Measurements from ENCODE around the gene SOX10.

The SOX10 gene

GRCh38 chr22:38016182-38017151 lies 32.1 kb upstream of the SOX10 start:
- DNase-seq = no peak

DNA sequence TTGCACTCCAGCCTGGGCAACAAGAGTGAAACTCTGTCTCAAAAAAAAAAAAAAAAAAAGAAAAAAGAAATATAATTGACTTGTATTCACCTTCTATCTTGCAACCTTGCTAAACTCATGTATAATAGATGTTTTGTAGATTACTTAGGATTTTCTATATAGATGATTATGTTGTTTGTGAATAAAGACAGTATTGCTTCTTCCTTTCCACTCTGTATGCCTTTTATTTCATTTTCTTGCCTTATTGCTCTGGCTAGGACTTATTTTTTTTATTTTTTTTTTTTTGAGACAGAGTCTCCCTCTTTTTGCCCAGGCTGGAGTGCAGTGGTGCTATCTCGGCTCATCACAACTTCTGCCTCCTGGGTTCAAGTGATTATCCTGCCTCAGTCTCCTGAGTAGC lies 29.7 kb upstream of the SOX10 start:
- DNase-seq = no peak

DNA sequence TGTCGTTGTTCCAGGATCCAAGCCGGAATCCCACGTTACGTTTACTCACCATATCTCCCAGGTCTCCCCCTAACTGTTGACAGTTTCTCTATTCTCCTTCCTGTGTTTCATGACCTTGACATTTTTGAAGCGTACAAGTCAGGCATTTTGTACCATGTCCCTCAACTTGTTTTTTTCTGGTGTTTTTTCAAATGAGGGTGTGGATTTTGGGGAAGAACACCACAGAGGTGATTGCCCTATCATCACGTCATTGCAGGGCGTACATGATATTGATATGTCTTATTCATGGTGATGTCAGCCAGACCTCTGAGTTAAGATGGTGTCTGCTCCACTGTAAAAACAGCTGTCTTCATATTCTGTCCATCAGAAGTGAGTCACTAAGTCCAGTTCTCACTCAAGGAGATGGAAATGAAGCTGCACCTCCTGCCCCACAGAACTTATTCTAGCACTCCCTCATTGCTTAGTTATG lies 28.3 kb upstream of the SOX10 start:
- no peak for DNase-seq

DNA sequence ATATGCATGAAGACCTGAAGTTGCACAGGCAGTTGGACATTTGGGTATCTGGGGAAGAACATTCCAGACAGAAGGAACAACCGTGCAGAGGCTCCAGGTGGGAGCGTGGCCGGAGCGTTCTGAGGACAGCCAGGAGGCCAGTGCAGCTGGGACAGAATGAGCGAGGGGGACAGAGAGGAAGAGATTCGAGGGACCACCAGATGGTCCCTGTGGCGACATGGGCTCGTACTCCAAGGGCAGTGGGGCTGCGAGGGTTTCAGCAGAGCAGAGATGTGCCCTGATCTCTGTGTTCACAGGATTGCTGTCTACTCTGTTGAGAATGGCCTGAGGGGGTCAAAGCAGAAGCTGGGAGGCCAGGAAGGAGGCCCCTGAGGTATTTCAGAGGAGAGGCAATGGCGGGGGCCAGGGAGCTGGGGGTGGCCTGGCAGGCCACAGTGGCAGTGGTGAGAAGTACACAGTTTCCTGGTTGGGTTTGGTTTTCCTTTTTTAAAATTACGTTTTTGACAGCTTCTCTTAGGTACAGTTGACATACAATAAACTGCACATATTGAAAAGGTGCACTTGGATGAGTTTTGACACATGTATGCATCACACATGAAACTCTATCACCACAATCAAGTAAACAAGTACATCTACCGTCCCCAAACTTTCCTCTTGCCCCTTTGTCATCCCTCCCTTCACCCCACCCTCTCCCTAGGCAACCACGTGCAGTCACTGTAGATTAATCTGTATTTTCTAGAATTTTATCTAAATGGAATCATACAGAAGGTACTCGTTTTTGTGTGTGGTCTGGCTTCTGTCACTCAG lies 24.8 kb upstream of the SOX10 start:
- DNase-seq = no peak

- no peak for DNase-seq
Measured at GRCh38 chr22:38007330-38007902, 23.1 kb upstream of the SOX10 start.

GRCh38 chr22:38006906-38007305 lies 22.6 kb upstream of the SOX10 start:
- no peak for DNase-seq

GRCh38 chr22:38005943-38006342 lies 21.6 kb upstream of the SOX10 start:
- no peak for DNase-seq

DNA sequence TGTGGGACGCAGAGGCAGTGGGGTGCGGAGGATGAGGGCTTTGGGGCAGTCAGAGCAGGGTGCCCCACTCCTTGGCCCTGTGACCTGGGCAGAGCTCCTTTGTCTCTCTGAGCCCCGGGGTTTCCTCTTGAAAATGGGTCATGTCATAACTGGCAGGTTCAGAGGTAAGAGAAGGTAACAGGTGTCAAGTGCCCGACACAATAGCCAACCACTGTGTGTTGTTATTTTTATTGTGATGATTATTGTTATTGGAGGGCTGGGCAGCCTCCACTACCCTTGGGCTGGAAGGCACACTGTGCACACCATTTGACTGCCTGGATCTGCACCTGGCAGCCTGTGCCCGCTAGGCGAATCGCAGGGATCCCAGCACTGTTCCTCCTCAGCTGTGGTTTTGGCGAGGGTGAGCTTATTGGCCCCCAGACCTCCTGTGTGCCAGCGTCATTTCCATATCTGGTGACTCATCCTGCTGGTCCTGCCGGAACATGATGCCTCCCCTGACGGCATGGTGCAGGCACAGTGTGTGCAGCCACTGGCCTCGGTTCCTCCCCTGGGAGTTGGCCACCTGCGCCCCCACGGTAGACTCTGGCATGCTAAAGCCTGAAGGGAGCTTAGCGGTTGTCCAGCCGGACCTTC lies 15.4 kb upstream of the SOX10 start:
- peak; percentile 22 for DNase-seq

DNA sequence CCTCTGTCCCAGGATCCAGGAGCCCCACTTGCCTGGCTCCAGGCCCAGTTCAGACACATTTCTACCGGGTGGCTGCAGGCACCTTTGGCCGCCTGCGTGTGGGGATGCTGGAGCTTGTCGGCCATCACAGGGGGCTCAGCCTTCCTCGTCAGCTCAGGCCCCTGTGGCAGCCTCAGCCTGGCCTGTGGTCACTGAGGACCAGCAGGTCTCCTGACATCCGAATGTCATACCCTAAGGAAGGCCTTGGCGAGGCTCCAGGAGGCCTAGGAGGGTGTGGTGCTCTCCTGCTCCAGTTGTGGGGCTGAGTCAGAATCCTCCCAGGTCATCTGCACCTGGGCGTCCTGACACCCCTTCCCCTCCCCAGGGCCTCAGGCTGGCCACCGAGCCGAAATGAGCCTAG lies 14.9 kb upstream of the SOX10 start:
- DNase-seq = no peak

DNA sequence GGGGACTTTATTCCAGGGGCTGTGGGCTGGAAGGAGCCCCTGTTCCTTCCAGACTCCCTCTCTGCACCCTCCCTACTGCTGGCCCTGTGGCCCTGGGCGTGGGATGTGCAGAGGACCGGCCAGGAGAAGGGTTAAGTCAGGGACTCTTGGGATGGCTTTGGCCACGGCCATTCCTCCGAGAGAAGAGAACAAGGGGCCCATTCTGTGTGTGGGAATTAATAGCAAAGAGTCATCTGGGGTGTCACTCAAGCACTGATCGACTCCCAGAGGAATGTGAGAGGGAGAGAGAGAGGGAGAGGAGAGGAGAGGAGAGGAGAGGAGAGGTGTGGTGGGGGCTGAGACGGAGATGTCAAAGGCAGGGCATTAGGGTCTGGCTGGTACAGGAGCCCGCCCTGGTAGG lies 14.2 kb upstream of the SOX10 start:
- no peak for DNase-seq

DNA sequence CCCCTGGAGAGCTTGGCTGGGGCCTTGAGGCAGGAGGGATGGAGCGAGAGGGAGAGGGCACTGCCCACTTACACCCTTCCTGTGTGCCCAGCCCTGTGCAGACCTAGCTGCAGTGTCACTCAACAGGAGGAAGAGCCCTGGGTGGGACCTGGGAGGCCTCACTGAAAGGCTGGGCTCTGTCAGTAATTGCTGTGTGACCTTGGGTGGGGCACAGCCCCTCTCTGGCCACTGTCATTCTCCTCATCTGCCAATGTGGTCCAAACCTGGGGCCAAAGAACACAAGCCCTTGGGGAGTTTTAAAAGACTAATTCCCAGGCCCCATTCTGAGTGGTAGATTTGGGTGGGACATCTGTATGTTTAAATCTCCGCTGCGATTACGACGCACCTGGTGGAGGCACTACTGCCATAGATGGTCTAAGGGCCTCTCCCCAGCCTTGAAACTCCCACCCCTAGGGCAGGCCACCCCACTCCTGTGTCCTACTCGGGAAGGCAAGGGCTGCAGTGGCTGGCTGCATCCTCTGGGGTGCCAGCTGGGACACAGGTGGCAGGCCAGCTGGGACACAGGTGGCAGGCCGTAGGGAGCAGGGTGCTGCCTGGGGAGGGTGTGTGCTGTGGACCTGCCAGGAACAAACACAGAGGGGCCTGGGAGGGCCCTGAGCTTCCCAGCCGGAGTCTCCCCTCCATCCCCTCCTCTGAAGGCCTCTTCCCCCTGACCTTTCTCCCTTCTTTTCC lies 12.3 kb upstream of the SOX10 start:
- no peak for DNase-seq

DNA sequence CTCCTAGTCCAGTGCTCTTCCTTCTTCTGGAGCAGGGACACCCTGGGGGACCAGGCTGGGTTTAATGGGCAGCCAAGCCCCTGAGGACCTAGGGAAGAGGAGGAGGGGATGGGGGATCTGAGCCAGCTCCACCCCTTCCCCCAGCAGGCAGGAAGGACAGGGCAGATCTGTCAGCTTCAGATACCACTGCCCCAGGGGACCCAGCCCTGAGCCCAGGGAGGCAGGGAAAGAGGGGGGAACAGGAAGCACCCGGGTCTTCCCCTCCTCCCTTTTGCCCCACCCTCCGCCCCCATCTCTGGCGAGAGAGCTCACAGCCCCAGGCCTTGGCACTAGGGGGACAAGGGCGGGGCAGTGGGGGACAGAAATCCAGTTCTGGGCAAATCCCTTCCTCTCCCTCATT lies 11.7 kb upstream of the SOX10 start:
- no peak for DNase-seq

DNA sequence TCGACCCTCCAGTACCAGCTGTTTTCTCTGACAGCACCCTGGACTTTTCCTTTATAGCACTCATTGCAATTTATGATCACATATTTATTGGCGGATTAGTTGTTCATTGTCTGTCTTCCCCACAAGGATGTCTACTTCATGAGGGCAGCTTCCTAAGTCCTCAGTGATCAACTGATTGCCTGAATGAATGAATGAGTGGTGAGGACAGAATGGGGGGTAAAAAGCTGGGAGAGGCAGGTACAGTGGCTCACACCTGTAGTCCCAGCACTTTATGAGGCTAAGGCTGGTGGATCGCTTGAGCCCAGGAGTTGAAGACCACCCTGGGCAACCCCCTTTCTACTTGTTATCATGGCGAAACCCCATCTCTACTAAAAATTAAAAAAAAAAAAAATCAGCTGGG lies 11.1 kb upstream of the SOX10 start:
- DNase-seq = no peak

DNA sequence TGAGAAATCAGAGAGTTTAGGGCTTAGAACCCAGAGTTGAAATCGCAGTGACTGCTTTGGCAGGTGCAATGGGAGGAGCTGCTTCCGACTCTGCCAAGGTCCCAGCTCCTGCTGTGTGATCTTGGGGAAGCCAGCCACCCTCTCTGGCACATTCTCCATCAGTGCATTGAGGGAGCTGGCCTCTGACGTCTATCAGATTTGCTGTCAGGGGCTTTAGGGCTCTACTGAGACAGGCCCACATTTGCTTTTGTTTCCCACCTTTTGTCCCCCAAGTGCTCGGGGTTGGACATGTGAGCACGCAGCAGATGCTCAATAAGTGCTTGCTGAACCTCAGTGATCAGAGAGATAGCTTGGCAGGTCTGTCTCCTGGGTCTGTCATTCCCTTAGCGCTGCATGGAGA lies 10.6 kb upstream of the SOX10 start:
- DNase-seq = no peak

GRCh38 chr22:37994049-37994448 lies 9.7 kb upstream of the SOX10 start:
- DNase-seq = no peak

GRCh38 chr22:37991731-37992442 lies 7.5 kb upstream of the SOX10 start:
- no peak for DNase-seq

GRCh38 chr22:37990862-37991261 lies 6.5 kb upstream of the SOX10 start:
- DNase-seq = no peak

- DNase-seq = no peak
Measured at GRCh38 chr22:37990301-37990700, 5.9 kb upstream of the SOX10 start.

DNA sequence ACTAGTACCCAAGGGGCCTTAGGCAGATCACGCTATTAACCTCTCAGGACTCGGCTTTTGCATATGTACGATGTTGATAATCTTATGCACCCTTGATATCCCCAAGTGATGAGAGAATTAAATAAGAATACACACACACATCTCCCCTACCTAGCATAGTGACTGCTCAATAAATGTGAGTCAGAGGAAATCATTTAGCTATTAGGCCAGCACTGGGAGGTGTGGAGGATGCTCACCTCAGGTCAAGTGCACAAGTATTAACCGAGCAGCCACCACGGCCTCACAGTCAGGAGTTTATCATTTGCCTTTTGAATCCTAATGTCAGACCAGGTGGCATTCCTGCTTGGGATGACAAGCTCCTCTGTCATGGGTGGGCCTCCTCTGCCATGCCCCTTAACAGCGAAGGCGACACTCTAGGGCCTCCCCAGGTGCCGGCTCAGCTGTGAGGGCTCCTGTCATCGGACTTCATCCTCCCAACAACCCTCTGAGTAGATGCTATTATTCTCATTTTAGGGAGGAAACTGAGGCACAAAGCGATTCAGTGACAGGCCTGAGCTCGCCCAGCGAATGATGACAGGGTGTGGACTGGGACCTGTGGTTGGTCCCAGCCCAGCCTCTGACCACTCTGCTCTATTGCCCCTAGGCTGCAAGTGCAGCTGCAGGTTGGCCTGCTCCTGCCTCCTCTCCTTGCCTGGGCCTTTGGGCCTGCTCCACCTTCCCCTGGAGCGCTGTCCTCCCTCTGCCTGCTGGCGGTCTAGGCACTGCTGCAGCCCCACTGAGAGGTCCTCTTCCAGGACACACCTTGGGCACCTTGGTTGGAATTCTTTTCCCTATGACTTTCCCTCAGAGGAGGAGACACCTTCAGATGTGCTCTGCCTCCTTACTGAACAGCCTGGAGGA lies 5.0 kb upstream of the SOX10 start:
- no peak for DNase-seq

- DNase-seq = no peak
Measured at GRCh38 chr22:37986371-37986770, 2.0 kb upstream of the SOX10 start.

All from NCI-H345 (cell line).